SIG-M5 (cell line): Measurements from ENCODE around the gene NELL2.

Experiments used
- DNase-seq: peaks from one replicate; lab custom pipeline; 2025; lab: John Stamatoyannopoulos, UW

NELL2 gene

GRCh38 chr12:44616402-44616801 lies 259.7 kb downstream of the NELL2 start:
- no peak for DNase-seq

GRCh38 chr12:44611538-44611937 lies 264.6 kb downstream of the NELL2 start:
- DNase-seq, result no peak

GRCh38 chr12:44603701-44604100 lies 272.4 kb downstream of the NELL2 start:
- DNase-seq, result no peak

GRCh38 chr12:44592626-44593025 lies 283.5 kb downstream of the NELL2 start:
- DNase-seq, result no peak

GRCh38 chr12:44589697-44590096 lies 286.4 kb downstream of the NELL2 start:
- DNase-seq, result no peak

- no peak for DNase-seq
These were observed 287.5 kb downstream of the NELL2 start for GRCh38 chr12:44588651-44589050.

GRCh38 chr12:44584625-44585024 lies 291.5 kb downstream of the NELL2 start:
- no peak for DNase-seq

- DNase-seq, result no peak
These were observed 293.6 kb downstream of the NELL2 start for GRCh38 chr12:44582521-44582920.

GRCh38 chr12:44581642-44582242 lies 294.4 kb downstream of the NELL2 start:
- DNase-seq, result no peak

- no peak for DNase-seq
These were observed 301.5 kb downstream of the NELL2 start for GRCh38 chr12:44574586-44574985.

- DNase-seq, result no peak
These were observed 302.4 kb downstream of the NELL2 start for GRCh38 chr12:44573723-44574122.

GRCh38 chr12:44571006-44571550 lies 305.0 kb downstream of the NELL2 start:
- no peak for DNase-seq

GRCh38 chr12:44570036-44570583 lies 306.0 kb downstream of the NELL2 start:
- no peak for DNase-seq

- no peak for DNase-seq
These were observed 311.0 kb downstream of the NELL2 start for GRCh38 chr12:44565163-44565562.

- no peak for DNase-seq
These were observed 312.6 kb downstream of the NELL2 start for GRCh38 chr12:44563486-44563885.

GRCh38 chr12:44558340-44559100 lies 317.6 kb downstream of the NELL2 start:
- no peak for DNase-seq

- DNase-seq, result no peak
These were observed 320.7 kb downstream of the NELL2 start for GRCh38 chr12:44555454-44555853.

GRCh38 chr12:44551631-44552030 lies 324.5 kb downstream of the NELL2 start:
- no peak for DNase-seq

- no peak for DNase-seq
These were observed 325.7 kb downstream of the NELL2 start for GRCh38 chr12:44550377-44550776.

- DNase-seq, result no peak
These were observed 330.1 kb downstream of the NELL2 start for GRCh38 chr12:44546060-44546459.

- DNase-seq, result no peak
These were observed 332.1 kb downstream of the NELL2 start for GRCh38 chr12:44544018-44544417.

GRCh38 chr12:44542716-44543115 lies 333.4 kb downstream of the NELL2 start:
- no peak for DNase-seq

GRCh38 chr12:44537354-44537753 lies 338.8 kb downstream of the NELL2 start:
- DNase-seq, result no peak
